ENCODE results near the gene ADCK1.

DNA sequence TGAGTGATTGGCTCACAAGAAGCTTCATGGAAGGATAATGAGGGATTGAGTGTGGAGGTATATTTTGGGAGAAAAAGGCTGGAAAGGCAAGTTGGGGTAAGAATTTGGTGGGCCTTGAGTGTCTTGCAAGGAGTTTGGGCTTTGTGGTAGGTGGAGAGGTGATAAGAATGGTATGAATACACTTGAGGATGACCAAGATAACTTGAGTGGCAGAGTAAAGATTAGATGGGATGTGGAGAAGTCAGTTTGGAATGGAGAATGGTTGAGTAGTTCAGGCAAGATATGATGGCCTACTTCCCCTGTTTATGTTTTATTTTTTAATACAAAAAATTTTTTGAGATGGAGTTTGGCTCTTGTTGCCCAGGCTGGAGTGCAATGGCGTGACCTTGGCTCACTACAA, 9.1 kb downstream of the ADCK1 start:
- TF ChIP-seq POLR2A (IDR thresholded peaks at IDR 0.05), result no peak
- TF ChIP-seq, protein P1, sequence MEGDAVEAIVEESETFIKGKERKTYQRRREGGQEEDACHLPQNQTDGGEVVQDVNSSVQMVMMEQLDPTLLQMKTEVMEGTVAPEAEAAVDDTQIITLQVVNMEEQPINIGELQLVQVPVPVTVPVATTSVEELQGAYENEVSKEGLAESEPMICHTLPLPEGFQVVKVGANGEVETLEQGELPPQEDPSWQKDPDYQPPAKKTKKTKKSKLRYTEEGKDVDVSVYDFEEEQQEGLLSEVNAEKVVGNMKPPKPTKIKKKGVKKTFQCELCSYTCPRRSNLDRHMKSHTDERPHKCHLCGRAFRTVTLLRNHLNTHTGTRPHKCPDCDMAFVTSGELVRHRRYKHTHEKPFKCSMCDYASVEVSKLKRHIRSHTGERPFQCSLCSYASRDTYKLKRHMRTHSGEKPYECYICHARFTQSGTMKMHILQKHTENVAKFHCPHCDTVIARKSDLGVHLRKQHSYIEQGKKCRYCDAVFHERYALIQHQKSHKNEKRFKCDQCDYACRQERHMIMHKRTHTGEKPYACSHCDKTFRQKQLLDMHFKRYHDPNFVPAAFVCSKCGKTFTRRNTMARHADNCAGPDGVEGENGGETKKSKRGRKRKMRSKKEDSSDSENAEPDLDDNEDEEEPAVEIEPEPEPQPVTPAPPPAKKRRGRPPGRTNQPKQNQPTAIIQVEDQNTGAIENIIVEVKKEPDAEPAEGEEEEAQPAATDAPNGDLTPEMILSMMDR (IDR thresholded peaks at IDR 0.05), result no peak
- no peak for TF ChIP-seq EP300 (IDR thresholded peaks at IDR 0.05)
